Mesodermal cell (in vitro differentiated cells): ENCODE results near the gene PET100.

Experiments
- H3K27ac ChIP-seq: 2 replicates; pipeline ENCODE4 v1.7.0; 2013; ENCODE audit warnings: mild to moderate bottlenecking, low read depth, low read length, moderate library complexity; ENCODE audit not compliant: severe bottlenecking
- H3K36me3 ChIP-seq: 2 replicates; pipeline ENCODE4 v1.7.1; 2013; ENCODE audit warnings: mild to moderate bottlenecking, low read length, moderate library complexity; ENCODE audit not compliant: control insufficient read depth, insufficient read depth
- H3K4me1 ChIP-seq: one replicate; pipeline ENCODE4 v1.7.1; 2013; ENCODE audit warnings: mild to moderate bottlenecking, low read length; ENCODE audit not compliant: insufficient read depth, control insufficient read depth, poor library complexity, severe bottlenecking
- H3K4me3 ChIP-seq: 2 replicates; pipeline ENCODE4 v1.7.0; 2013; ENCODE audit warnings: low read length, control low read depth, mild to moderate bottlenecking; ENCODE audit not compliant: insufficient read depth, poor library complexity, severe bottlenecking; ENCODE audit errors: extremely low read depth
- H3K9me3 ChIP-seq: 2 replicates; pipeline ENCODE4 v1.7.1; 2013; ENCODE audit warnings: mild to moderate bottlenecking, low read length, moderate library complexity; ENCODE audit not compliant: control insufficient read depth
- WGBS, 2 experiments: methylation state at CpG; one replicate each; pipeline ENCODE4 v1.1.5; 2013; ENCODE audit warnings: missing lambda C conversion rate in 2 of 2; ENCODE audit not compliant: insufficient coverage in 2 of 2; 5-methylcytosine and 5-hydroxymethylcytosine counted together

PET100 gene

DNA sequence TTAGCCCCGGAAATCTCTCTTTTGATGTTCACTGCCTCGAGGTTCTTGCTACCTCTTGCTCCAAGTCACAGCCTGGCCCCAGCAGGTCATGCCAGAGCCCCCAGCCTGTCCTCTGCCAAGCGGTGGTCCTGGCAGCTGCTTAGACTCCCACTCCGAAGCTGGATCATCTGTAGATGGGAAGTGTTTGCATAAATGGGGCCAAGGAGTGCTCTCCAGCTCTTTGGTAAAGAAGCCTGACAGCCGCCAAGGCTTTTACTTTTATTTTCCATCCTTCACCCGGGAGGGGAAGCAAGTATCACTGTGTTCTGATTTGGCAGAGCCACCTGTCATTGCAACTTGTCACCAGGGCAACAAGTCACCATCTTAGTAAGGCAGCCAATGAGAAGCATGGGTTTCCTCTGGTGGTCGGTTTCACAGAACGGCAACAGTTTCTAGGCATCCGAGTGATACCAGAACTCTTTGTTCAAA, 28.7 kb downstream of the PET100 start:
- Histone ChIP-seq H3K36me3 (no peaks in the 10 kb centered on the region), H3K4me1 (no peaks in the 10 kb centered on the region), H3K9me3 (no peaks in the 10 kb centered on the region), H3K4me3 (no peak overlapping the region), H3K27ac (no peak overlapping the region)
- 30 to 51% methylated on average over 4 to 9 of the region's 9 CpGs for WGBS, 2 experiments

DNA sequence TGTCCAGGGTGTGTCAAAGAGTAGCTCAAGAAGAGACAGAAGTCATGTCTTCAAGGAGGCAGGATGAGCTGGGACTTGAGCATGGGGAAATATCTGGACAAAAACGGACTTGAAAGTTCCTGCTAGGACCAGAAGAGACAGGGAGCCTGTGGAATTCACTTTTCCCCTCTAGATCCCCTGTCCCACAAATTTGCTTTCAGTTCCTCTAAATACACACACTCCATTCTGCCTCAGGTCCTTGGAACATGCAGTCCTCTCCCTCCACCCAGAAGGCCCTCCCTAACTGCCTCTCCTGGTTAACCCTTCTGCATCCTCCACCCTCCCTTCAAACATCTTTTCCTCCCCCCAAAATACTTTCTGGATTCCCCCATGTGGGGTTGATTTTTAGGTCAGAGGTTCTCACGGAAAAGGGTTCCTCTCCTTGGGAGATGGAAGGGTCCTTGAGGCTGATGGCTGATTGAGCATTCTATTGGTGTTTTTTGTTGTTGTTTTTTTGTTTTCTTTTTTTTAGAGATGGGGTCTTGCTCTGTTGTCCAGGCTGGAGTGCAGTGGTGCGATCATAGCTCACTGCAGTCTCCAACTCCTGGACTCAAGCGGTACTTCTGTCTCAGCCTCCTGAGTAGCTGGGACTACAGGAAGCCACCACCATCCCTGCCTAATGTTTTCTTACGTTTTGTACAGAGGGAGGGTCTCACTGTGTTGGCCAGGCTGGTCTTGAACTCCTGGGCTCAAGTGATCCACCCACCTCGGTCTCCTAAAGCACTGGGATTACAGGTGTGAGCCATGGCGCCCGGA, 32.3 kb downstream of the PET100 start:
- H3K4me1 ChIP-seq: no peaks in the 10 kb centered on the region
- no peaks in the 10 kb centered on the region for H3K9me3 ChIP-seq
- H3K36me3 ChIP-seq: no peaks in the 10 kb centered on the region
- WGBS, 2 experiments: 70 to 80% methylated on average over 3 to 5 of the region's 8 CpGs
- no peak overlapping the region for H3K27ac ChIP-seq
- no peak overlapping the region for H3K4me3 ChIP-seq

DNA sequence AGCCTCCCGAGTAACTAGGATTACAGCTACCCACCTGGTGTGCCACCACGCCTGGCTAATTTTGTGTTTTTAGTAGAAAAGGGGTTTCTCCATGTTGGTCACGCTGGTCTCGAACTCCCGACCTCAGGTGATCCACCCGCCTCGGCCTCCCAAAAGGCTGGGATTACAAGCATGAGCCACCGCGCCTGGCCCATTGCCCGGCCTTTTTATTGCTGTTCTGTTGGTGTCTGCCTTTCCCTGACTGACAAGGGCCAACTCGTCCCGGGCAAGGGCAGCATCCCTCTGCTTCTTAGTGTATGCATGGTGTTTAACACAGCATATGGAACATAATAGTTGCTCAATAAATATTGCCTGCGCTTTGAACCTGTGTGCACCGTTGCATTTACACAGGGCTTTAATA, 33.1 kb downstream of the PET100 start:
- WGBS, 2 experiments: 86 to 91% methylated on average over 9 to 11 of the region's 14 CpGs
- H3K27ac ChIP-seq: no peak overlapping the region
- H3K4me3 ChIP-seq: no peak overlapping the region
- H3K36me3 ChIP-seq: no peaks in the 10 kb centered on the region
- H3K9me3 ChIP-seq: no peaks in the 10 kb centered on the region
- no peaks in the 10 kb centered on the region for H3K4me1 ChIP-seq

DNA sequence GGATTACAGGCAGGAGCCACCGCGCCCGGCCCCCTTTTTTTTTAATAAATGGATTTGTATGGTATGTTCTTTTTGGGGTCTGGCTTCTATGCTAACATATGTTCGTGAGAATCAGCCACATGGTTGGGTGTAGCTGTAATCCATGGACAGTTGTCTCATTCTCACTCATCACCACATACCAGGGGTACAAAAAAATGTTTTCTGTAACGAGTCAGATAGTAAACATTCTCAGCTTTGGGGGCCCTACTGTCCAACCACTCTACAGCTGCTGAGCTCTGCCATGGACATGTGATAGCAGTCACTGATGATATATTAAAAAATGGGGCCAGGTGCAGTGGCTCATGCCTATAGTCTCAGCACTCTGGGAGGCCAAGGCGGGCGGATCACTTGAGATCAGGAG, 34.1 kb downstream of the PET100 start:
- Histone ChIP-seq H3K36me3 (no peaks in the 10 kb centered on the region), H3K4me1 (no peaks in the 10 kb centered on the region), H3K4me3 (no peak overlapping the region), H3K27ac (no peak overlapping the region), H3K9me3 (no peaks in the 10 kb centered on the region)
- 75 to 89% methylated on average over 2 to 3 of the region's 7 CpGs for WGBS, 2 experiments

DNA sequence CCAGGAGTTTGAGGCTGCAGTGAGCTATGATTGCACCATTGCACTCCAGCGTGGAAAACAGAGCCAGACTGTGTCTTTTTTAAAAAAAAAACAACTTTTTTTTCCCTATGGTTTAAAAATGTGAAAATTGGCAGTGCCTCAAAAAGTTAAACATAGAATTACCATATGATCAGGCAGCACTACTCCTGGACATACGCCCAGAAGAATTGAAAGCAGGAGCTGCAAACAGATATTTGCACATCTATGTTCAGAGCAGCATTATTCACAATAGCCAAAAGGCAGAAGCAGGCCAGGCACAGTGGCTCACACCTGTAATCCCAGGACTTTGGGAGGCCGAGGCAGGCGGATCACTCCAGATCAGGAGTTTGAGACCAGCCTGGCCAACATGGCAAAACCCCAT, 35.5 kb downstream of the PET100 start:
- 88 to 89% methylated on average over 3 to 4 of the region's 4 CpGs for WGBS, 2 experiments
- H3K27ac ChIP-seq: no peak overlapping the region
- H3K9me3 ChIP-seq: no peaks in the 10 kb centered on the region
- H3K4me1 ChIP-seq: no peaks in the 10 kb centered on the region
- no peak overlapping the region for H3K4me3 ChIP-seq
- no peaks in the 10 kb centered on the region for H3K36me3 ChIP-seq

DNA sequence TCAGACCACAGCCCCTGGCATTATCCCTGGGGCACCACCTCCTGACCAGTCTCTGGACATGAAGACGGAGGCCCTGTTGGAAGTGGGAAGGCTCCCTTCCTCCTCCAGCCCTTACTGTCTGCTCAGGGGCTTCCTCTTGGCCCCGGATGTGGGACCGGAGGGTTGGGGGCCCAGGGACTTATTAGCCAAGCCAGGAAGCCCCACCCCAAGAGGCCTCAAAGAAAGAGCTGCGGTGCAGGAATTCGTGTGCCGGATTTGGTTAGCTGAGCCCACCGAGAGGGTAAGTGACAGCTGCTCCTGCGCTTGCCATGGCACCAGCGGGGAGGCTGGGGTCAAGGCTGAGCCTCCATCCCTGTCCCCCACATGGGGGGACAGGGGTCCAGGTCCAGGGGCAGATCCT, 39.2 kb downstream of the PET100 start, which contains the start of gene RETN:
TSS of gene RETN (plus strand) at position 208 of the 400 bp plus-strand sequence. CDS start 278 bp downstream, outside the sequence.
- H3K27ac ChIP-seq: no peak within 1 kb of the TSS
- H3K4me3 ChIP-seq: no peak within 1 kb of the TSS
- no peaks in the 10 kb centered on the region for H3K4me1 ChIP-seq
- no peaks in the 10 kb centered on the region for H3K36me3 ChIP-seq
- WGBS, 2 experiments: 68 to 79% methylated on average over 7 to 9 of the region's 9 CpGs
- no peaks in the 10 kb centered on the region for H3K9me3 ChIP-seq

DNA sequence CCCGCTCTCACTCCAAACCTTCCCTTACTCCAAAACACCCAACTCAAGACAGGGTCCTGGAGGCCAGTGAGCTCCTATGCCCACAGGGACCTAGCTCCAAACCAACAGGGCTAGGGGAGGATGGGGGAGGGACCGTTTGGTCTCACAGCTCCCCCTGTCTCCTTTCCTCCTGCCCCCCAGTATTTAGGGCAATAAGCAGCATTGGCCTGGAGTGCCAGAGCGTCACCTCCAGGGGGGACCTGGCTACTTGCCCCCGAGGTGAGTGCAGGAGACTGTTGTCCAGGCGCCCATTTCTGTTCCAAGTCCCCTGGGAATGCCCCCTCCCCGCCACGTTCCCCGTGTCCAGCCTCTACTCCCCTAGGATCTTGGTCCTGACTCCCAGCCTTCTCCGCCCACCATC, 40.0 kb downstream of the PET100 start:
- WGBS, 2 experiments: 34 to 44% methylated on average over 5 to 8 of the region's 9 CpGs
- Histone ChIP-seq H3K36me3 (no peaks in the 10 kb centered on the region), H3K4me1 (no peaks in the 10 kb centered on the region), H3K4me3 (no peak overlapping the region), H3K9me3 (no peaks in the 10 kb centered on the region), H3K27ac (no peak overlapping the region)

DNA sequence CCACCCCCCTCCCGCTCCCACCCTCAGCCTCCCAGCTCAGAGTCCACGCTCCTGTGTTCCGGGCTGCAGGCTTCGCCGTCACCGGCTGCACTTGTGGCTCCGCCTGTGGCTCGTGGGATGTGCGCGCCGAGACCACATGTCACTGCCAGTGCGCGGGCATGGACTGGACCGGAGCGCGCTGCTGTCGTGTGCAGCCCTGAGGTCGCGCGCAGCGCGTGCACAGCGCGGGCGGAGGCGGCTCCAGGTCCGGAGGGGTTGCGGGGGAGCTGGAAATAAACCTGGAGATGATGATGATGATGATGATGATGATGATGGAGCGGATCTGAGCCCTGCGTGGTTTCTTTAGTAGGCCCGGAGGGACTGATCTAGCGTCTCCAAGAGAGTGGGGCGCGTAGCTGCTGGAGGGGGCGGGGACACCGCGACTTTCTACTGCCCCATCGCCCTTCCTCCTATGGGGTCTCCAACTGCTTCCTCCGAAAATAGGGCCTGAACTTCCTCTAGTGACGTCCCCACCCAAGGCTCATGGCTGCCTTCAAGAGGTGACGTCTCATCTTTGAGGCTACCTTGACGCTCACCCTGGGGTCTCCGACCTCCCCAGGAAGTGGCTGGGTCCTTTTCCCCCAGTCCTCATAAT, 40.7 kb downstream of the PET100 start:
- H3K27ac ChIP-seq: no peak overlapping the region
- H3K4me3 ChIP-seq: peak overlapping the region; percentile 3
- 9 to 16% methylated on average over 31 to 39 of the region's 43 CpGs for WGBS, 2 experiments
- no peaks in the 10 kb centered on the region for H3K4me1 ChIP-seq
- H3K9me3 ChIP-seq: no peaks in the 10 kb centered on the region
- no peaks in the 10 kb centered on the region for H3K36me3 ChIP-seq

DNA sequence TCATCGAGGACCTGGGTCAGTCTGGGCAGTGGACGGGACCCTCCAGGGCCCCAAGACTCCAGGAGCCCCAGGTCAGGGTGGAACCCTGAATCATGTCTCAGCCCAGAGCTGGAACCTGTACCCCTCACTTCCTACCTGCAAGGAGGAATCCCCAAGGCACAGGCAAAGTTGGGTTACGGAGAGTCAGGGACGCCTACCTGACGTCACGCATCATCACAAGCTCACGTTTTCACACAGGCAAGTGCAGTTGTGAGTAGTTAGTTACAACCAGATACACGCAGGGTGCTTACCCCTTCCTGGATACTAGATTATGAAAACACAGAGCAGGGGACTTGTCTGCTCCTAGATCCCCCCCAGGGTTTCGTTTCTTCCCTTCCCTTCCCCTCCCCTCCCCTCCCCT, 41.2 kb downstream of the PET100 start:
- WGBS, 2 experiments: 35 to 68% methylated on average over 4 to 6 of the region's 9 CpGs
- Histone ChIP-seq H3K4me1 (no peaks in the 10 kb centered on the region), H3K36me3 (no peaks in the 10 kb centered on the region), H3K4me3 (no peak overlapping the region), H3K27ac (no peak overlapping the region), H3K9me3 (no peaks in the 10 kb centered on the region)

DNA sequence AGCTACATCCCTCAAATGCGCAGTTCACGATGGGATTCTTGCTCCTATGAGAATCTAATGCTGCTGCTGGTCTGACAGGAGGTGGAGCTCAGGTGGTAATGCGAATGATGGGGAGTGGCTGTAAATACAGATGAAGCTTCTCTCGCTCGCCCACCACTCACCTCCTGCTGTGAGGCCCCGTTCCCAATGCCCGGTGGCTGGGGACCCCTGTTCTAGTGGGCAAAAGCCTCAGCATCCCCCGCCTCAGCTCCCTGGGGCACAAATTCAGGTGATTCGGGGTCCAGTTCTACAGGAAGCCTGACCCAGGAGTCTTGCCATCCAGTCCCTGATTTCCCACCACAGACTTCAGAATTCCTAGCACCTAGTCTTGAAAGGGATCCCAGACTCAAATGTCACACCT, 42.9 kb downstream of the PET100 start:
- Histone ChIP-seq H3K4me1 (no peaks in the 10 kb centered on the region), H3K27ac (no peak overlapping the region), H3K4me3 (no peak overlapping the region), H3K9me3 (no peaks in the 10 kb centered on the region), H3K36me3 (no peaks in the 10 kb centered on the region)
- WGBS, 2 experiments: 34 to 45% methylated on average over 3 to 7 of the region's 9 CpGs
